DMS79 (cell line): ENCODE measurements around the gene PLD5.
"Not testable (repeated sequence)": the region's sequence is repeated elsewhere in the genome, so short reads cannot be mapped to it uniquely, and the experiment has no call there.

Experiments used
- DNase-seq: peaks from one replicate; lab custom pipeline; 2025; lab: John Stamatoyannopoulos, UW

Gene PLD5

DNA sequence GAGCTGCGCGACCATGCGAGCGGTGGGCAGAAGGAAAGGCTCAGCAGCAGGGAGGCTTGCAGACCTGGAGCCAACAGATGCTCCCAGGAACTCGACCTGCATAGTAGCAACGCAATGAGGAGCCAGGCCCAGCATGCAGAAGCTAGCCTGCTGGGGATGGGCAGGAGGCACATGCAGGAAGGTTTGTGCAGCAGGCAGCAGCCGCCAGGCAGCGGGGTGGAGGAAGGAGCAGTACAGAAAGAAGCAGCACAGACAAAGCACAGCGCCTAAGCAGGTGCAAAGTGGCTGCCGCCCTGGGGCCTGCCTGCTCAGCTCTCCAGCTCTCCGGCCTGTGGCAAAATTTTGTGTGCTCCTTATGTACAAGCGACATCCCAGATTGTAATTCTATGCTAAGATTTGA lies 312.1 kb downstream of the PLD5 start:
- DNase-seq = no peak

- DNase-seq = no peak
Observed at GRCh38 chr1:242211254-242212022, 313.1 kb downstream of the PLD5 start.

DNA sequence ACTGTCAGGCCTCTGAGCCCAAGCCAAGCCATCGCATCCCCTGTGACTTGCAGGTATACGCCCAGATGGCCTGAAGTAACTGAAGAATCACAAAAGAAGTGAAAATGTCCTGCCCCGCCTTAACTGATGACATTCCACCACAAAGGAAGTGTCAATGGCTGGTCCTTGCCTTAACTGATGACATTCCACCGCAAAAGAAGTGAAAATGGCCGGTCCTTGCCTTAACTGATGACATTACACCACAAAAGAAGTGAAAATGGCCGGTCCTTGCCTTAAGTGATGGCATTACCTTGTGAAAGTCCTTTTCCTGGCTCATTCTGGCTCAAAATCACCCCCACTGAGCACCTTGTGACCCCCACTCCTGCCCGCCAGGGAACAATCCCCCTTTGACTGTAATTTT lies 314.2 kb downstream of the PLD5 start:
- DNase-seq = not testable (repeated sequence)

GRCh38 chr1:242209063-242209462 lies 315.4 kb downstream of the PLD5 start:
- no peak for DNase-seq

DNA sequence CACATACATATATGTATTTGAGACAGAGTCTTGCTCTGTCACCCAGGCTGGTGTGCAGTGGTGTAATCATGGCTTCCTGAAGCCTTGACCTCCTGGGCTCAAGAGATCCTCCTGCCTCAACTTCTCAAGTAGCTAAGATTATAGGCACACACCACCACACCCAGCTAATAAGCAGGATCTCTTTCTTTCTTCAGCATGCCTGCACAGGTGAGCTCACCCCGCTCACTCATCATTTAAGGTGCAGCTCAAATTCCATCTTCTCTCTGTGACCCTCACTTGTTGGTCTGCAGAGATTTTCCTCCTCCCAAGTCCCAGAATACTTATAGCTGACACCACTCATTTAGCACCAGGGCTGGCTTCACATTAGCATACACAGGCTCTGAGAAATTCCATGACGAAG lies 316.5 kb downstream of the PLD5 start:
- no peak for DNase-seq

DNA sequence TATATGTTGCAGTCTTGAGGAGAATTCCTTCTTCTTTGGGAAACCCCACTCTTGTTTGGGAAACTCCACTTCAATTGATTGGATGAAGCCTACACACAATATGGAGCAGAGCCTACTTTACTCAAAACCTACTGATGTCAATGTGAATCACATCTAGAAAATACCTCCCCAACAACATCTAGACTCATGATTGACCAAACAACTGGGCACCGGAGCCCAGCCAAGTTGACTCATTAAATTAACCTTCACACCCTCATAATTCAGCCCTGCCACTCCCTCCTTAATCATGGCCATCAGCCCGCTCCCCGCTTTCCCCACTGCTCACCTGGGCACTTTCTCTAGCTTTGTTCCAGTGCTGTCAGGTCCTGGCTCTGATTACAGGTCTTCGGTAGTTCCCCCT lies 317.5 kb downstream of the PLD5 start:
- DNase-seq = no peak

GRCh38 chr1:242205622-242206489 lies 318.6 kb downstream of the PLD5 start:
- no peak for DNase-seq

GRCh38 chr1:242203262-242203661 lies 321.2 kb downstream of the PLD5 start:
- DNase-seq = no peak

GRCh38 chr1:242201090-242201489 lies 323.4 kb downstream of the PLD5 start:
- DNase-seq = no peak

DNA sequence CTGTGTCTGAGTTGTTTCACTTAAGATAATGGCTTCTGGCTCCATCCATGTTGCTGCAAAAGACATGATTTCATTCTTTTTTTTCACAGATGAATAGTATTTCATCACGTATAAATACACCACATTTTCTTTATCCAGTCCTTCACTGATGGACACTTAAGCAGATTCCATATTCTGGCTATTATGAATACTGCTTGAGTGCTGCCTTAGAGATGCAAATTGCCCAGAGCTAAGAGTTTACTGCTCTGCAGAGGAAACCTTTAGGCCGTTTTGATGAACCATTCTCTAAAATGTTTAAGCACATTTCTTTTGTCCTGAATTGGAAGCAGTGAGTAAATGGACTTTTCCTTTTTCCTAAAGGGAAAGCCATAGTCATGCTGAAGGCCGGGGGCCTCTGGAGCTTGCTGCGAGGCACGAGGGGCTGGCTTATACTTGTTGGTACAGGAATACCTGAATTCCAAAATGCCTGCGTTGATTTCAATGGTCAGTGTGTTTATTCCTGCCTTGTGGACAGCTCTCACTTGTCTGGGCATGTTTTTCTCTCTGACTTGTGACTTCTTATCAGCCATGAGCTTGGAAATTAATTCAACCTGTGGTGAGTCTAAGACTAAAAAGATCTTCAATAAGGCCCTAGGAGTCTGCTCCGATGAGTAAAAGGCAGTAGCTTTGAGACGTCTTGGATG lies 324.6 kb downstream of the PLD5 start:
- DNase-seq = no peak

DNA sequence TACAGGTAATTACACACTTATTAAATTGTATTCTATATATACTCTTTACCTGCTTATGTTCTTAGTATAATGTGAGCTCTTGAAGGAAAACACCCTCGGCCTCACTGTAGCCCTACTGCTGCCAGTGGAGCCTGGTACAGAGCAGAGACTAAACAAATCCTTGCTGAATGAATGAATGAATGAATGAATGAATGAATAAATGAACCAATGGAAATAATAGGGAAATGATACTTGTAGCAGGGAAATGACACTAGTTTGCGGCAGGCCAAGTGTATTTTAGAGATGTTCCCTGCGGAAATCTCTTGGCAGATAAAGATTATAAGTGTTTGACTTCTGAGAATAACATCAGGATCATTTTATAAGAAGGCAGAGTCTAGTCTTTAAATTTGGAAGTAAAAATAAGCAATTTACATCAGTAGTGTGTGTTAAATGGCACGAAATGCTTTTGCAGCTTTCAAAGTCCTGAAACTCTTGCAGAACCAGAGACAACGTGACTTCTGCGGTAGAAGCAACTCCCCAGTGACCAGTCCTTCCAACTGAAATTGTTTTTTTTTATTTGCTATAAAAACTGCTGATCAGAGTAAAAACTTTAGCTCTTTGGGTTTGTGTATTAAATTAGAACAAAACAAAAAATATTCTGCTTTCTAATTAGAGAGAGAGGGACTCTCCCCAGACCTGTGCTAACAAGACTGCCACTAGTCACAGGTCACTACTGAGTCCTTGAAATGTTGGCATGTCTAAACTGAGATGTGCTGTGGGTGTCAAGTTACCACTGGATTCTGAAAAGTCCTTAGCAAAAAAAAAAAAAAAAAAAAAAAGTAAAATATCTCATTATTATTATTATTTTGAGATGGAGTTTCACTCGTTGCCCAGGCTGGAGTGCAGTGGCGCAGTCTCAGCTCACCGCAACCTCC lies 326.3 kb downstream of the PLD5 start:
- no peak for DNase-seq

DNA sequence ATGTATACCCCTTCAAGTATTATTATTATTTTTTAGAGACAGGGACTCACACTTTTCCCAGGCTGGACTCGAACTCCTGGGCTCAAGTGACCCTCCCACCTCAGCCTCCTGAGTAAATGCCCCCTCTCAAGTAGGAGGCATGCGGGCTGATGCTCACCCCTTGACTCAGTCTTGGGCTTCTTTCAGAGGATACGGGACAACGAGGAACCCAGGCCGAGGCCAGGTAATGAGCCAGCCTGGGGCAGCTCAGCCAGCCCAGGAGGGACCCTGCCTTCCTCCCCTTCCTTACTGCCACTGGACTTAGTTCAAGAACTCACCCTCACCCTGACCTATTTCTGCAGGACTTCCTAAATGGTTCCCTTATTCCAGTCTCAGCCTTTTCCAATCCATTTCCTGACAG lies 327.6 kb downstream of the PLD5 start:
- DNase-seq = no peak

GRCh38 chr1:242196101-242196500 lies 328.4 kb downstream of the PLD5 start:
- no peak for DNase-seq

- no peak for DNase-seq
Observed at GRCh38 chr1:242189591-242189990, 334.9 kb downstream of the PLD5 start.

DNA sequence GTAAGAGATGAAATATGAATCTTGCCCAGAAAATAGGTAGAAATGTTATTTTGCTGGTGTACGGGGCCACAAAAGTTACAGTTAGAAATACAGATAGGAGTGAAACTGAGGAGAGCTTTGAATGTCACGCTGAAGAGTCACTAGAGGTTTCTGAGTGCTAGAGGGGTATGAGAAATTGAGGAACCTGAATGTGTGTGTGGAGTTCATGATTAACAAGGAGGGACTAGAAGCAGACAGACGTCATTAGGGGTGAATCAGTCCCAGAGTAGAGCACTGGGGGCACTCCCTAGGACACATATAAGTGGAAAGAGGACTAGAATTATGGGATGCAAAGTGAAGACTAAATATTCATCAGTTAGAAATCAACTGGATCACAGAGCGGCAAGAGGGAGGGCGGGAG lies 336.7 kb downstream of the PLD5 start:
- DNase-seq = no peak

GRCh38 chr1:242187171-242187570 lies 337.3 kb downstream of the PLD5 start:
- DNase-seq = no peak

DNA sequence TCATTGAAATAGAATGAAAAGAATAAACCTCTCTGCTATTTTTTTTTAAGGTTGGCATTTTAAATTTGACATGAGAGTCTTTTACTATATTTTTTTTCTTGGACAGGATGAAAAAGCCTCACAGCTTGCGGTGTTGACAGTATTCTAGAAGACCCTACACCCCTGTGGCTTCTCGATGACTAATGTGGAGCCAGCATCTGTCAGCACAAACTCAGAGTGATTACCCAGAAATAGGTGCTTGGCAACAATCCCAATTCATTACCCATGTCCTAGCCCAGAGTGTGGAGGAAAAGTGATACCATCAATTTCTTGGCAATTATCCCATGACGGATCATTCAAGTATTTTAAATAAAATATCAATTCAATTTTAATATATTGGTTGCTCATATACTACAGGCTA lies 338.8 kb downstream of the PLD5 start:
- no peak for DNase-seq

GRCh38 chr1:242184955-242185354 lies 339.5 kb downstream of the PLD5 start:
- DNase-seq = no peak

DNA sequence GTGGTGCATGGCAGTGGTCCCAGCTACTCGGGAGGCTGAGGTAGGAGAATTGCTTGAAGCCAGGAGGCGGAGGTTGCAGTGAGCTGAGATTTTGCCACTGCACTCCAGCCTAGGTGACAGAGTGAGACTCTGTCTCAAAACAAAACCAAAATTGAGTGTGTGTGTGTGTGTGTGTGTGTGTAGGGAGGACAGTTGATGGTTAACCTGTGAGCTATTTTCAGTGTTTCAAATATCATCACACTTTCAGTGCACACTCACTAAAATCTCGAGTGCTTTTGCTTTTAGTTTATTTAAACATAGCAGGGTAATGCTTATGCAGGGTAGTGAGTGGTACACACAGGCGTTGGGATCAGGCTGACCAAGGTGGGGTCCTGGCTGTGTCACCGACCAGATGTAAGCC lies 344.7 kb downstream of the PLD5 start:
- not testable (repeated sequence) for DNase-seq

DNA sequence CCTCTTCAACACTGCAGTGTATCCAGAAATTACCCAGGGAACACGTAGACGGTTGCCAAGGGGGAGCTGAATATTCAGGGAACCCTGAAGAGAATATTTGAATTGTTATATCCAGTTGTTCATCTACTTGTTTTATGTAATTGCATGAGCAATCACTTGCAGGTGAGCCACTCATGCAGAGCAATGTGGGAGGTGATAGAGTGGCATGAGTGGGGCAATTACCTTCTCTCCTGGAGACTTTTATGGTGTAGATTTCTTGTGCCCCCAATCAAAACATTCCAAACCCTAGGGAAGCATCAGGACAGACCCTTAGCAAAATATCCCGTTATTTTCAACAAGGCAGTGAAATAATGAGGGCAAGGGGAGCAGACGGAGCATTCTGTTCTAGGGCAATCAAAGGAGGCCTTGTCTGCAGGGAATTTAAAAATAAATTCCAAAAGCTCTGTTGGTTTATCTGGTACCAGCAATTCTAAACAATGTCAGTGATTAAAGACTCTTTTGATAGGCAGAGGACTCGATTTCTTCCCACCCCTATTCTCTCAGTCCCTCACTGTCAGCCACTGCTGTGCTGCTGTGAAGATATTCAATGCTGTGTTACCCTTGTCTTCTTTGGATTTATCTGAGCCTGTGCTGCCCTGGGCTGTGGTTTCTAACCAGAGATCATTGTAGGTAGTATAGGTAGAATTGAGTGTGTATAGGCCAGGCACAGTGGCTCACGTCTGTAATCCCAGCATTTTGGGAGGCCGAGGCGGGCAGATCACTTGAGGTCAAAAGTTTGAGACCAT lies 345.4 kb downstream of the PLD5 start:
- no peak for DNase-seq

GRCh38 chr1:242178436-242178835 lies 346.1 kb downstream of the PLD5 start:
- DNase-seq = no peak
